Stimulated activated CD4-positive, alpha-beta T cell treated with anti-CD3 and anti-CD28 coated beads, Interleukin-4, amount 100 ng/mL, for 24 hours (primary cell): ENCODE measurements around the gene ENKUR.
"Not testable (repeated sequence)": the region's sequence is repeated elsewhere in the genome, so short reads cannot be mapped to it uniquely, and the experiment has no call there.

ENCODE experiments used
- DNase-seq: peaks from one replicate; pipeline ENCODE4 v3.0.0-alpha.2; 2020

The ENKUR gene

GRCh38 chr10:25018703-25019102 is 2.7 kb upstream of the ENKUR start:
- no peak for DNase-seq

GRCh38 chr10:25017661-25018060 is 1.7 kb upstream of the ENKUR start:
- DNase-seq = no peak

GRCh38 chr10:25017154-25017590 is 1.2 kb upstream of the ENKUR start:
- DNase-seq = peak; percentile 23

GRCh38 chr10:25016376-25017153 is 607 bp upstream of the ENKUR start, which contains the start of gene THNSL1:
TSS of gene THNSL1 (plus strand) at chr10:25016612. CDS start at chr10:25023224, 6,612 bp downstream.
- DNase-seq = peak; percentile 99

GRCh38 chr10:25014579-25014978 is 1.4 kb downstream of the ENKUR start:
- DNase-seq = no peak

GRCh38 chr10:25011591-25011990 is 4.4 kb downstream of the ENKUR start:
- not testable (repeated sequence) for DNase-seq

GRCh38 chr10:24998044-24998443 is 17.9 kb downstream of the ENKUR start:
- DNase-seq = no peak

GRCh38 chr10:24995072-24995471 is 20.9 kb downstream of the ENKUR start:
- DNase-seq = no peak

GRCh38 chr10:24993237-24993958 is 22.6 kb downstream of the ENKUR start:
- DNase-seq = no peak

GRCh38 chr10:24992512-24993133 is 23.3 kb downstream of the ENKUR start:
- DNase-seq = no peak

- no peak for DNase-seq
Measured at GRCh38 chr10:24991298-24991697, 24.7 kb downstream of the ENKUR start.

- DNase-seq = no peak
Measured at GRCh38 chr10:24989867-24990266, 26.1 kb downstream of the ENKUR start.

GRCh38 chr10:24988831-24989640 is 26.9 kb downstream of the ENKUR start:
- DNase-seq = no peak

- no peak for DNase-seq
Measured at GRCh38 chr10:24984906-24985305, 31.1 kb downstream of the ENKUR start.

- no peak for DNase-seq
Measured at GRCh38 chr10:24983946-24984345, 32.0 kb downstream of the ENKUR start.

GRCh38 chr10:24983130-24983529 is 32.8 kb downstream of the ENKUR start:
- no peak for DNase-seq

- no peak for DNase-seq
Measured at GRCh38 chr10:24982319-24983112, 33.4 kb downstream of the ENKUR start.

GRCh38 chr10:24981161-24981710 is 34.7 kb downstream of the ENKUR start:
- no peak for DNase-seq

GRCh38 chr10:24979685-24980084 is 36.3 kb downstream of the ENKUR start:
- no peak for DNase-seq

GRCh38 chr10:24974976-24975375 is 41.0 kb downstream of the ENKUR start:
- no peak for DNase-seq

GRCh38 chr10:24973163-24973562 is 42.8 kb downstream of the ENKUR start:
- DNase-seq = no peak

GRCh38 chr10:24971374-24971773 is 44.6 kb downstream of the ENKUR start:
- no peak for DNase-seq
